IMR-90 (cell line): ENCODE measurements around the gene C10orf95. TPM values are rescaled to one million over a fixed set of nuclear protein-coding genes. Genes with fewer than 3 reads are reported as not detected.

Source experiments
- ATAC-seq: fragments of 200-7000 bp; cut with Tn5 transposase; 2 replicates; pipeline ENCODE4 v1.9.1; 2020; ENCODE audit warnings: low read depth, mild to moderate bottlenecking, moderate library complexity
- BruUV-seq: library from RNA; stranded (reverse); fragments of 400-500 nt; replicated peaks from 2 replicates; lab custom pipeline; 2021; lab: Mats Ljungman, UMichigan
- CTCF ChIA-PET: fragments of 300-600 bp; formaldehyde crosslinking; extraction: SDS; loops from one replicate; lab custom pipeline; 2021; ENCODE audit warnings: antibody characterized with exemption; lab: Yijun Ruan, JAX
- POLR2A ChIA-PET: fragments of 300-600 bp; sonication (Branson Sonifier 250); formaldehyde crosslinking; loops from one replicate; lab custom pipeline; 2022; ENCODE audit warnings: antibody characterized with exemption; ENCODE audit not compliant: unreplicated experiment; lab: Charles Lee
- DNase-seq: peaks from one replicate; pipeline ENCODE4 v3.0.0; 2013
- H2AFZ ChIP-seq: replicated peaks from 2 replicates; pipeline ENCODE3; 2013; ENCODE audit warnings: low read length, mild to moderate bottlenecking; ENCODE audit not compliant: poor library complexity
- H2AK5ac ChIP-seq: 2 replicates; pipeline ENCODE4 v1.6.1; 2013; ENCODE audit warnings: low read depth, low read length, inconsistent platforms
- H2AK9ac ChIP-seq: replicated peaks from 2 replicates; pipeline ENCODE3; 2013; ENCODE audit warnings: mild to moderate bottlenecking, low read depth, low read length, moderate library complexity; ENCODE audit not compliant: poor library complexity
- H2BK120ac ChIP-seq: 2 replicates; pipeline ENCODE4 v1.6.1; 2013; ENCODE audit warnings: low read depth, low read length, inconsistent platforms
- H2BK15ac ChIP-seq: 3 replicates; pipeline ENCODE4 v1.6.1; 2013; ENCODE audit warnings: low read depth, low read length, inconsistent platforms
- H2BK20ac ChIP-seq: 2 replicates; pipeline ENCODE4 v1.6.1; 2013; ENCODE audit warnings: low read depth, mild to moderate bottlenecking, inconsistent platforms, low read length, moderate library complexity
- H2BK5ac ChIP-seq: 2 replicates; pipeline ENCODE4 v1.6.1; 2013; ENCODE audit warnings: mild to moderate bottlenecking, low read depth, low read length, inconsistent platforms; ENCODE audit not compliant: poor library complexity, severe bottlenecking
- H3K14ac ChIP-seq: replicated peaks from 2 replicates; pipeline ENCODE4 v1.6.1; 2013; ENCODE audit warnings: low read depth, low read length, inconsistent platforms
- H3K18ac ChIP-seq: 2 replicates; pipeline ENCODE4 v1.6.1; 2013; ENCODE audit warnings: low read depth, low read length, control low read depth
- H3K23ac ChIP-seq: 2 replicates; pipeline ENCODE4 v1.6.1; 2013; ENCODE audit warnings: low read depth, low read length, inconsistent platforms
- H3K27ac ChIP-seq: 2 replicates; pipeline ENCODE4 v1.5.1; 2013; ENCODE audit warnings: mild to moderate bottlenecking, control low read depth, low read length; ENCODE audit not compliant: insufficient read depth
- H3K27me3 ChIP-seq: 2 replicates; pipeline ENCODE4 v1.6.1; 2013; ENCODE audit warnings: low read length; ENCODE audit not compliant: control insufficient read depth, insufficient read depth
- H3K36me3 ChIP-seq: 2 replicates; pipeline ENCODE4 v1.6.1; 2013; ENCODE audit warnings: low read length, mixed read lengths; ENCODE audit not compliant: control insufficient read depth, insufficient read depth
- H3K4ac ChIP-seq: 2 replicates; pipeline ENCODE4 v1.6.1; 2013; ENCODE audit warnings: low read depth, low read length, inconsistent platforms
- H3K4me1 ChIP-seq: 2 replicates; pipeline ENCODE4 v1.6.1; 2013; ENCODE audit warnings: low read length, mixed read lengths; ENCODE audit not compliant: control insufficient read depth, insufficient read depth
- H3K4me2 ChIP-seq: 2 replicates; pipeline ENCODE4 v1.6.1; 2013; ENCODE audit warnings: low read depth, mild to moderate bottlenecking, control low read depth, low read length, moderate library complexity
- H3K4me3 ChIP-seq: 2 replicates; pipeline ENCODE4 v1.5.1; 2013; ENCODE audit warnings: low read depth, mild to moderate bottlenecking, control low read depth, low read length, moderate library complexity; ENCODE audit not compliant: insufficient read depth
- H3K56ac ChIP-seq: 2 replicates; pipeline ENCODE4 v1.6.1; 2013; ENCODE audit warnings: low read length, inconsistent platforms; ENCODE audit not compliant: insufficient read depth; ENCODE audit errors: extremely low read depth
- H3K79me1 ChIP-seq, 2 experiments: 2 replicates each; pipeline ENCODE4 v1.6.1; 2013; ENCODE audit warnings: low read length in 2 of 2, inconsistent platforms in 1 of 2, low read depth in 1 of 2
- H3K9ac ChIP-seq: 2 replicates; pipeline ENCODE4 v1.6.1; 2013; ENCODE audit warnings: low read depth, low read length, control low read depth
- H3K9me1 ChIP-seq: 2 replicates; pipeline ENCODE4 v1.6.1; 2013; ENCODE audit warnings: low read length, inconsistent platforms; ENCODE audit not compliant: insufficient read depth
- H3K9me3 ChIP-seq: 2 replicates; pipeline ENCODE4 v1.6.1; 2013; ENCODE audit warnings: low read length; ENCODE audit not compliant: control insufficient read depth, insufficient read depth
- H4K20me1 ChIP-seq: 2 replicates; pipeline ENCODE4 v1.6.1; 2013; ENCODE audit warnings: low read length, inconsistent platforms; ENCODE audit not compliant: insufficient read depth
- H4K5ac ChIP-seq: 2 replicates; pipeline ENCODE4 v1.6.1; 2013; ENCODE audit warnings: mild to moderate bottlenecking, low read depth, low read length, control low read depth
- H4K8ac ChIP-seq, 2 experiments: 2 replicates each; pipeline ENCODE4 v1.6.1; 2013; ENCODE audit warnings: low read depth in 2 of 2, low read length in 2 of 2, control low read depth in 1 of 2, inconsistent platforms in 1 of 2
- H4K91ac ChIP-seq: 2 replicates; pipeline ENCODE4 v1.6.1; 2013; ENCODE audit warnings: low read depth, low read length, inconsistent platforms; ENCODE audit not compliant: insufficient read depth
- CEBPB ChIP-seq: IDR thresholded peaks from 2 replicates; pipeline ENCODE4 v1.6.1; 2012; ENCODE audit warnings: low read depth, low read length, improper control_type of control experiment
- CTCF ChIP-seq: conservative IDR thresholded peaks from 2 replicates; pipeline ENCODE4 v1.5.1; 2012; ENCODE audit warnings: mild to moderate bottlenecking, low read depth, low read length, improper control_type of control experiment
- FOS ChIP-seq: fragments of 150-350 bp; IDR thresholded peaks from 2 replicates; pipeline ENCODE4 v1.6.1; 2016; ENCODE audit warnings: low read depth, low read length
- RAD21 ChIP-seq: IDR thresholded peaks from 2 replicates; pipeline ENCODE4 v1.6.1; 2012; ENCODE audit warnings: low read length, improper control_type of control experiment
- RFX5 ChIP-seq: IDR thresholded peaks from 2 replicates; pipeline ENCODE4 v1.8.0; 2012; ENCODE audit warnings: low read depth, mild to moderate bottlenecking, low read length, moderate library complexity
- WGBS, 2 experiments: methylation state at CpG; one replicate each; pipeline versions ENCODE4 v1.1.5 to v1.1.7; 2013; ENCODE audit warnings: missing lambda C conversion rate in 2 of 2; ENCODE audit not compliant: insufficient read length in 1 of 2; ENCODE audit errors: extremely low coverage in 2 of 2; 5-methylcytosine and 5-hydroxymethylcytosine counted together
- dilution Hi-C: fragments of 300-500 bp; cut with HindIII; formaldehyde crosslinking; loops from one replicate; pipeline ENCODE4 v1.14.3; 2018; ENCODE audit warnings: low sequenced_read_pairs; ENCODE audit not compliant: unreplicated experiment
- in situ Hi-C: fragments of 300-500 bp; cut with MboI; formaldehyde crosslinking; loops from 3 replicates; pipeline ENCODE4 v1.14.3; 2019; ENCODE audit warnings: low sequenced_read_pairs, inconsistent platforms, mixed read lengths
- intact Hi-C: fragments of 100-400 bp; cut with micrococcal nuclease; formaldehyde crosslinking; loops from 2 replicates; pipeline ENCODE4 v1.10.0; 2022
- polyA plus RNA-seq, 3 experiments: library from polyadenylated mRNA; depleted of rRNA; stranded (reverse); fragments of >200 nt; gene quantifications; 2 replicates each; pipeline ENCODE4 v1.2.3, GENCODE V29; 2012; ENCODE audit warnings: low replicate concordance in 1 of 3
- total RNA-seq: library from RNA; depleted of rRNA; stranded (reverse); fragments of >200 nt; gene quantifications from 2 replicates; pipeline ENCODE4 v1.2.3, GENCODE V29; 2012

The C10orf95 gene
- total and polyA plus RNA-seq, 2 of the 4 experiments (the other 2 are of a cell fraction) = not detected

DNA sequence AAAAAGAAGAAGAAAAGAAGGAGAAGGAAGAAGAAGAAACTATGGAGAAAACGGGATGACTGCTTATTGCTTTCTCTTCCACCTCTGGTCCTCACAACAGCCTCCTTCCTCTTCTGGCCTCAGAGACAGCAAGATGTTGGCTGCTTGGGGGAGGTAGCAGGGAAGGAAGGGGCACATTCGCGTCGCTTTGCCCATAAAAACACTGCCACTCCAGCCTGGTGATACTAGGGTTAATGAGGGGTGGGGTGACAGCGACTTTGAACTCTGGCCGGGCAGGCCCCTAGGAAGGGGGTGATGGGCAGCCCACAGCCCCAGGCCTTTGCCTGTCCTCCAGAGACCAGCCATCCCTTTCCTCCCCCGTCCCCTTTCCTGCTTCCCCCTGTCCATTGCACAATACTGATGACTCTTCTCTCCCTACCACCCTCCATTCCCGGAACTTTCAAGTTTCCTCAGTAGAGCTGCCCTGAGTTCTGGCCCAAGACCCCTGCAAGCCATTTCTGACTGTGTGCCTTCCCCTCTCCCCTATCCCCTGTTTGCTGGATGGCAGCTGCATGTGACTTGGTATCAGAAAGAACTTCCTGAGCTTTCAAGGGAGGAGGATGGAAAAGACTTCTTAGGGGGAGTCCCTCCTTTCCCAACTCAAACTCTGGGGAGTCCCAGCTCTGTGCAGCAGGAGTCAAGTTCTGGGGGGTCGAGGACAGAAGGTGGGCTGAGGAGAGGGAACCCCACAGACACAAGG, 16.8 kb downstream of the C10orf95 start:
- H3K36me3 ChIP-seq = no peaks in the 10 kb centered on the region
- no CpG with 5 or more reads among the region's 9 CpGs for WGBS, 2 experiments
- dilution Hi-C loops (no loop called here), in situ Hi-C loops (no loop called here), intact Hi-C loops (no loop called here)
- TF ChIP-seq RAD21 (no peak), CEBPB (peak; percentile 99), CTCF (no peak), RFX5 (no peak), FOS (peak; percentile 38; the same call in 1 of the 2 replicates)
- no peaks in the 10 kb centered on the region for H3K27me3 ChIP-seq
- H3K9me3 ChIP-seq = no peaks in the 10 kb centered on the region
- H4K91ac ChIP-seq = peak overlapping the region; percentile 61; the same call in 1 of the 2 replicates
- ChIA-PET POLR2A (interaction anchor here (0.6 kb wide), 1 partner anchor 18 kb away, joined by 5 read pairs; no protein-coding TSS in a partner anchor), CTCF (no interaction called here)
- 0 out of 2 replicates have a peak overlapping the region, but pooled peaks have one; percentile 19 for H3K9ac ChIP-seq
- H2AK5ac ChIP-seq = peak overlapping the region; percentile 48; the same call in 1 of the 2 replicates
- no peak overlapping the region for H3K56ac ChIP-seq
- peak overlapping the region; percentile 66 for H3K4ac ChIP-seq
- H3K9me1 ChIP-seq = peaks cover 5% of the 10 kb centered on the region; the same call in 1 of the 2 replicates
- H3K4me1 ChIP-seq = peaks cover 13% of the 10 kb centered on the region
- no peak overlapping the region for H3K4me3 ChIP-seq
- H3K14ac ChIP-seq = peak overlapping the region; percentile 62
- H2BK5ac ChIP-seq = peak overlapping the region; percentile 7
- DNase-seq = peak; percentile 64
- peak; percentile 6; the same call in 1 of the 2 replicates for ATAC-seq
- H2BK20ac ChIP-seq = peak overlapping the region; percentile 61
- no TSS peak for BruUV-seq
- H2AK9ac ChIP-seq = peak overlapping the region; percentile 57
- peak overlapping the region; percentile 28; the same call in 1 of the 2 replicates for H3K27ac ChIP-seq
- peak overlapping the region; percentile 49; the same call in 1 of the 2 replicates for H3K23ac ChIP-seq
- H2BK15ac ChIP-seq = peak overlapping the region; percentile 61; the same call in 2 of the 3 replicates
- H3K4me2 ChIP-seq = 0 out of 2 replicates have a peak overlapping the region, but pooled peaks have one; percentile 11
- H4K5ac ChIP-seq = peak overlapping the region; percentile 93
- peak overlapping the region; percentile 69 for H3K18ac ChIP-seq
- H4K20me1 ChIP-seq = no peaks in the 10 kb centered on the region
- peak overlapping the region; percentile 34 to 94 for H4K8ac ChIP-seq
- H2AFZ ChIP-seq = peak overlapping the region; percentile 85
- peaks cover 6 to 18% of the 10 kb centered on the region in 2 experiments; a peak in 3 of 4 replicates for H3K79me1 ChIP-seq
- peak overlapping the region; percentile 74; the same call in 1 of the 2 replicates for H2BK120ac ChIP-seq
